CD4-positive, CD25-positive, alpha-beta regulatory T cell (primary cell): ENCODE results near the gene DHRS11. TPM values are rescaled to one million over a fixed set of nuclear protein-coding genes. Genes with fewer than 3 reads are reported as not detected.

ENCODE experiments used
- ATAC-seq, 2 donors: fragments of 150-1000 bp; cut with Tn5 transposase; one replicate each; pipeline ENCODE4 v1.10.0; 2021; ENCODE audit warnings: low read depth in 2 of 2, moderate number of reproducible peaks in 2 of 2, moderate library complexity in 1 of 2
- DNase-seq, 3 donors: peaks; one replicate each; pipeline versions ENCODE4 v3.0.0 to v3.0.0-alpha.2; 2012 to 2022; ENCODE audit warnings: mixed read lengths in 1 of 3
- H3K27ac ChIP-seq: one replicate; pipeline ENCODE4 v1.7.0; 2013; ENCODE audit warnings: mild to moderate bottlenecking, low read length; ENCODE audit not compliant: insufficient read depth, poor library complexity, severe bottlenecking
- H3K27me3 ChIP-seq: one replicate; pipeline ENCODE4 v1.7.0; 2013; ENCODE audit warnings: low read length; ENCODE audit not compliant: control insufficient read depth, insufficient read depth
- H3K36me3 ChIP-seq: one replicate; pipeline ENCODE4 v1.7.0; 2013; ENCODE audit warnings: mild to moderate bottlenecking, low read length, moderate library complexity; ENCODE audit not compliant: control insufficient read depth, insufficient read depth
- H3K4me1 ChIP-seq: 2 replicates; pipeline ENCODE4 v1.7.0; 2013; ENCODE audit warnings: mild to moderate bottlenecking, low read length; ENCODE audit not compliant: insufficient read depth, control insufficient read depth, poor library complexity, severe bottlenecking
- H3K4me3 ChIP-seq: one replicate; pipeline ENCODE4 v1.7.0; 2013; ENCODE audit warnings: low read depth, mild to moderate bottlenecking, low read length, moderate library complexity
- H3K9me3 ChIP-seq, 2 experiments: 1 replicate in 1 of 2; 2 replicates in 1 of 2; pipeline ENCODE4 v1.7.0; 2013; ENCODE audit warnings: low read length in 2 of 2, mild to moderate bottlenecking in 1 of 2, moderate library complexity in 1 of 2; ENCODE audit not compliant: control insufficient read depth in 2 of 2
- H3K27ac Mint-ChIP-seq, 3 donors: one replicate each; pipeline ENCODE4 v1.8.0; 2020 to 2022; ENCODE audit warnings: mild to moderate bottlenecking in 3 of 3, mixed read lengths in 3 of 3, moderate library complexity in 2 of 3
- H3K27me3 Mint-ChIP-seq: one replicate; pipeline ENCODE4 v1.8.0; 2022; ENCODE audit warnings: mild to moderate bottlenecking, mixed read lengths
- H3K36me3 Mint-ChIP-seq: one replicate; pipeline ENCODE4 v1.8.0; 2020; ENCODE audit warnings: mixed read lengths
- H3K4me1 Mint-ChIP-seq, 4 donors: one replicate each; pipeline ENCODE4 v1.8.0; 2020 to 2022; ENCODE audit warnings: mixed read lengths in 4 of 4, mild to moderate bottlenecking in 1 of 4
- H3K4me3 Mint-ChIP-seq, 4 donors: one replicate each; pipeline ENCODE4 v1.8.0; 2020 to 2022; ENCODE audit warnings: mild to moderate bottlenecking in 4 of 4, mixed read lengths in 4 of 4, moderate library complexity in 3 of 4
- H3K9me3 Mint-ChIP-seq, 7 donors: one replicate each; pipeline ENCODE4 v1.8.0; 2020 to 2022; ENCODE audit warnings: mixed read lengths in 7 of 7, mild to moderate bottlenecking in 3 of 7, moderate library complexity in 2 of 7
- polyA plus RNA-seq, 4 donors: library from polyadenylated mRNA; unstranded; fragments of 300-500 nt; fragmentation: Illumina TruSeq; gene quantifications; one replicate each; pipeline ENCODE4 v1.2.3, GENCODE V29; 2021
- total RNA-seq: library from RNA; stranded (reverse); gene quantifications from one replicate; pipeline ENCODE4 v1.2.3, GENCODE V29; 2022

DHRS11 gene
- total and polyA plus RNA-seq, 5 donors from 2014 or later, result 3.3 to 5.5 (median 4.7) TPM

DNA sequence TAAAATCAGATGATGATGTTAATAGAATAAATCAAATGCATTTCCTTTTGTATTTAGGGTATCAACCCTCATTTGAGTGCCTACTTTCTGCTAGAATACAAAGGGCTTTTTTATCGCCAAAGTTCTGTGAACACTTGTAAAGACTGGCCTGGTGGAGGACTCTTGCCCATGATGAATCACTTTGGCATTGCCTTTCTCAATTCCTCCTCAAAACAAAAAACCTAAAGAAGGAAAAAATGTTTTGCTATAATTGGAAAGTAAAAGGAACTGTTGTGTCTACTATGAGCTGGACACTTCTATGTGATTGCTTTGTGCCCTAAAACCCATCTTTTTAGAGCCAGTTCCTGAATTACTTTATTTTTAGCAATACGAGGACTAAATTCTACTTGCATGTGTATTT lies 13.0 kb upstream of the DHRS11 start:
- H3K27ac Mint-ChIP-seq, result no peak overlapping the region
- Histone ChIP-seq H3K4me3 (no peak overlapping the region), H3K27ac (no peak overlapping the region), H3K9me3 (no peaks in the 10 kb centered on the region), H3K36me3 (peaks cover 73% of the 10 kb centered on the region), H3K4me1 (no peaks in the 10 kb centered on the region), H3K27me3 (no peaks in the 10 kb centered on the region)
- no peak for ATAC-seq
- peaks cover 10 to 21% (median 15%) of the 10 kb centered on the region in 4 donors for H3K4me1 Mint-ChIP-seq
- H3K4me3 Mint-ChIP-seq, result no peak overlapping the region
- no peaks in the 10 kb centered on the region for H3K27me3 Mint-ChIP-seq
- no peaks in the 10 kb centered on the region for H3K9me3 Mint-ChIP-seq
- peaks cover 24% of the 10 kb centered on the region for H3K36me3 Mint-ChIP-seq
- no peak for DNase-seq

DNA sequence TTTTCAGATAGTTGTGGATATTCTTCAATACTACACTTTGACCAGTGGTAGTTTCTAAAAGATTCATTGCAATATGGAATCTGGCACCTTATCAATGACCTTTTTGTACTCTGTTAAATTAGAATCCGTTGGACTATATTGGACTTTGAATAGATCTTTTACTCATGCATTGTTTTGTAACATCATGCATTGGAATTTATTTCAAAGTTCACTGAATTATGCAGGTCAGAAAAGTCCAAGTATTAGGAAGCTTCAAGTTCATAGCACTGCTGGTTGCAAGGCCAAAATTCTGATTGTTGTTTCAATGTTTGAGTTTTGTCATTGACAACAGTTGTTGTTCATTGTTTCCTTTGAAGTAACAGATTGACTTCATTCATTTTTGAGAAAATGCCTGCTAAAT lies 7.9 kb upstream of the DHRS11 start:
- Histone ChIP-seq H3K4me1 (no peaks in the 10 kb centered on the region), H3K9me3 (no peaks in the 10 kb centered on the region), H3K27ac (no peak overlapping the region), H3K27me3 (no peaks in the 10 kb centered on the region), H3K4me3 (no peak overlapping the region), H3K36me3 (peaks cover 90% of the 10 kb centered on the region)
- peaks cover 23% of the 10 kb centered on the region for H3K36me3 Mint-ChIP-seq
- peaks cover 0 to 13% (median 4%) of the 10 kb centered on the region in 4 donors for H3K4me1 Mint-ChIP-seq
- H3K4me3 Mint-ChIP-seq, result no peak overlapping the region
- H3K9me3 Mint-ChIP-seq, result no peaks in the 10 kb centered on the region
- H3K27ac Mint-ChIP-seq, result no peak overlapping the region
- DNase-seq (no peak), ATAC-seq (no peak)
- H3K27me3 Mint-ChIP-seq, result no peaks in the 10 kb centered on the region

- H3K27me3 ChIP-seq, result no peaks in the 10 kb centered on the region
- DNase-seq, result no peak
- no peaks in the 10 kb centered on the region for H3K4me1 ChIP-seq
- H3K4me3 ChIP-seq, result no peak overlapping the region
- Mint-ChIP-seq H3K9me3 (no peaks in the 10 kb centered on the region), H3K4me3 (no peak overlapping the region), H3K27me3 (no peaks in the 10 kb centered on the region), H3K36me3 (peaks cover 15% of the 10 kb centered on the region), H3K27ac (no peak overlapping the region), H3K4me1 (peaks cover 1 to 14% (median 9%) of the 10 kb centered on the region in 4 donors)
- H3K9me3 ChIP-seq, result no peaks in the 10 kb centered on the region
- no peak for ATAC-seq
- peaks cover 76% of the 10 kb centered on the region for H3K36me3 ChIP-seq
- H3K27ac ChIP-seq, result no peak overlapping the region
Observed at GRCh38 chr17:36586138-36586537, 5.5 kb upstream of the DHRS11 start.

DNA sequence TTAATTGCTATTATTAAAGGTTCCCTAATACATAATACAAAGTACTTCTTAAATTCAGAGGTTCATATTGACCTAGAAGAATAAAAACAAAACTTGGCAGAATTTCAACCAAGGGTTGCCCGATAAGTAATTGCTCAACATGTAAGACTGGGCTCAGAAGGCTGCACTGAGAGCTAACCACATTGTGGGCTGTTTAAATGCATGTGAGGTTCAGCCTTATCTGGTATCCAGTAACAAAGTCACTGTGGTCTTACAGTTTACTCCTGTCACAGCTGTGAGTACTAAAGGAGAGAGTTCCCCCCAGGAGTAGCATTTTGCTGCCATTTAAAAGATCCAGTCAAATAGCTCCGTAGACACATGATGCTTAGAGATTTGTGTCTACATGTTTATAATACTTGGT lies 1.6 kb upstream of the DHRS11 start:
- peak overlapping the region in 3 of 4 donors; percentile 59 to 85 (median 84) for H3K4me3 Mint-ChIP-seq
- Histone ChIP-seq H3K4me3 (no peak overlapping the region), H3K27ac (peak overlapping the region; percentile 37), H3K36me3 (peaks cover 42% of the 10 kb centered on the region), H3K4me1 (peaks cover 11% of the 10 kb centered on the region), H3K9me3 (no peaks in the 10 kb centered on the region), H3K27me3 (peaks cover 3% of the 10 kb centered on the region)
- H3K9me3 Mint-ChIP-seq, result no peaks in the 10 kb centered on the region
- peaks cover 13% of the 10 kb centered on the region for H3K36me3 Mint-ChIP-seq
- H3K4me1 Mint-ChIP-seq, result peaks cover 7 to 20% (median 15%) of the 10 kb centered on the region in 4 donors
- no peaks in the 10 kb centered on the region for H3K27me3 Mint-ChIP-seq
- no peak for ATAC-seq
- H3K27ac Mint-ChIP-seq, result peak overlapping the region in 2 of 3 donors; percentile 17 to 91
- DNase-seq, result no peak

- Histone ChIP-seq H3K4me1 (peaks cover 11% of the 10 kb centered on the region), H3K27ac (no peak overlapping the region), H3K36me3 (peaks cover 19% of the 10 kb centered on the region), H3K9me3 (no peaks in the 10 kb centered on the region), H3K4me3 (peak overlapping the region; percentile 19), H3K27me3 (peaks cover 3% of the 10 kb centered on the region)
- no peak for ATAC-seq
- Mint-ChIP-seq H3K27ac (peak overlapping the region in 1 of 3 donors; percentile 23), H3K4me1 (peaks cover 11 to 20% (median 14%) of the 10 kb centered on the region in 4 donors), H3K9me3 (no peaks in the 10 kb centered on the region), H3K36me3 (peaks cover 3% of the 10 kb centered on the region), H3K4me3 (peak overlapping the region; percentile 76 to 89 (median 81)), H3K27me3 (no peaks in the 10 kb centered on the region)
- no peak for DNase-seq
Observed at GRCh38 chr17:36592316-36592715, 637 bp downstream of the DHRS11 start.

- DNase-seq (no peak), ATAC-seq (no peak)
- H3K9me3 ChIP-seq, result no peaks in the 10 kb centered on the region
- no peaks in the 10 kb centered on the region for H3K27me3 Mint-ChIP-seq
- H3K27me3 ChIP-seq, result peaks cover 3% of the 10 kb centered on the region
- H3K4me3 ChIP-seq, result peak overlapping the region; percentile 19
- H3K4me1 Mint-ChIP-seq, result peaks cover 11 to 20% (median 16%) of the 10 kb centered on the region in 4 donors
- H3K4me3 Mint-ChIP-seq, result peak overlapping the region; percentile 76 to 89 (median 81)
- no peak overlapping the region for H3K27ac ChIP-seq
- no peaks in the 10 kb centered on the region for H3K9me3 Mint-ChIP-seq
- peak overlapping the region; percentile 23 to 77 (median 31) for H3K27ac Mint-ChIP-seq
- peaks cover 14% of the 10 kb centered on the region for H3K36me3 ChIP-seq
- H3K4me1 ChIP-seq, result peaks cover 11% of the 10 kb centered on the region
- H3K36me3 Mint-ChIP-seq, result peaks cover 2% of the 10 kb centered on the region
Observed at GRCh38 chr17:36592716-36593321, 1.1 kb downstream of the DHRS11 start.

- Histone ChIP-seq H3K36me3 (peaks cover 6% of the 10 kb centered on the region), H3K4me1 (peaks cover 11% of the 10 kb centered on the region), H3K4me3 (no peak overlapping the region), H3K27me3 (peaks cover 3% of the 10 kb centered on the region), H3K9me3 (no peaks in the 10 kb centered on the region), H3K27ac (no peak overlapping the region)
- Mint-ChIP-seq H3K9me3 (no peaks in the 10 kb centered on the region), H3K4me3 (peak overlapping the region; percentile 71 to 83 (median 78)), H3K27me3 (no peaks in the 10 kb centered on the region), H3K4me1 (peaks cover 11 to 20% (median 16%) of the 10 kb centered on the region in 4 donors), H3K36me3 (no peaks in the 10 kb centered on the region), H3K27ac (peak overlapping the region in 1 of 3 donors; percentile 23)
- ATAC-seq (no peak), DNase-seq (no peak)
Observed at GRCh38 chr17:36593656-36594316, 2.1 kb downstream of the DHRS11 start.
